Left hindlimb (tissue), 1 donor: ENCODE data around the gene BCAS4.
"Not testable (repeated sequence)": the region's sequence is repeated elsewhere in the genome, so short reads cannot be mapped to it uniquely, and the experiment has no call there.

Experiments used
- DNase-seq: peaks from one replicate; pipeline ENCODE4 v3.0.0-alpha.2; 2018

Gene BCAS4

GRCh38 chr20:50800986-50801746 is 6.3 kb downstream of the BCAS4 start:
- DNase-seq = not testable (repeated sequence)

- DNase-seq = no peak
Measured at GRCh38 chr20:50801747-50802125, 6.9 kb downstream of the BCAS4 start.

- no peak for DNase-seq
Measured at GRCh38 chr20:50802289-50802688, 7.4 kb downstream of the BCAS4 start.

GRCh38 chr20:50804437-50805348 is 9.8 kb downstream of the BCAS4 start:
- no peak for DNase-seq

- no peak for DNase-seq
Measured at GRCh38 chr20:50805349-50805684, 10.5 kb downstream of the BCAS4 start.

- no peak for DNase-seq
Measured at GRCh38 chr20:50806126-50806768, 11.4 kb downstream of the BCAS4 start.

- DNase-seq = no peak
Measured at GRCh38 chr20:50810063-50810462, 15.2 kb downstream of the BCAS4 start.

- no peak for DNase-seq
Measured at GRCh38 chr20:50810842-50811241, 16.0 kb downstream of the BCAS4 start.

GRCh38 chr20:50813101-50813643 is 18.3 kb downstream of the BCAS4 start:
- DNase-seq = no peak

GRCh38 chr20:50813801-50814200 is 18.9 kb downstream of the BCAS4 start:
- DNase-seq = no peak

- no peak for DNase-seq
Measured at GRCh38 chr20:50814438-50815161, 19.7 kb downstream of the BCAS4 start.

GRCh38 chr20:50815162-50815989 is 20.5 kb downstream of the BCAS4 start:
- no peak for DNase-seq

- DNase-seq = no peak
Measured at GRCh38 chr20:50817776-50818172, 22.9 kb downstream of the BCAS4 start.

GRCh38 chr20:50819349-50819748 is 24.5 kb downstream of the BCAS4 start:
- DNase-seq = no peak

GRCh38 chr20:50820515-50821256 is 25.8 kb downstream of the BCAS4 start:
- DNase-seq = no peak

GRCh38 chr20:50821257-50821921 is 26.5 kb downstream of the BCAS4 start:
- no peak for DNase-seq

- DNase-seq = no peak
Measured at GRCh38 chr20:50821994-50822393, 27.1 kb downstream of the BCAS4 start.

GRCh38 chr20:50823319-50823718 is 28.5 kb downstream of the BCAS4 start:
- DNase-seq = no peak

- DNase-seq = no peak
Measured at GRCh38 chr20:50824137-50824536, 29.3 kb downstream of the BCAS4 start.

GRCh38 chr20:50826121-50826520 is 31.3 kb downstream of the BCAS4 start:
- DNase-seq = no peak
